ENCODE measurements around the gene YWHAQ. TPM values are rescaled to one million over a fixed set of nuclear protein-coding genes. Genes with fewer than 3 reads are reported as not detected.
"Not testable (repeated sequence)": the region's sequence is repeated elsewhere in the genome, so short reads cannot be mapped to it uniquely, and the experiment has no call there.

Gene YWHAQ
- total RNA-seq, 4 donors from 2014 or later, result 160 to 222 (median 168) TPM

GRCh38 chr2:9594366-9595054 lies 36.3 kb downstream of the YWHAQ start:
- DNase-seq (ENCODE audit: low spot score), result no peak
- ATAC-seq (ENCODE audit: low FRiP score), result peak; percentile 91
- no peak for TF ChIP-seq CTCF (IDR thresholded peaks at IDR 0.05)

- DNase-seq (ENCODE audit: low spot score) (no peak), ATAC-seq (ENCODE audit: low FRiP score) (no peak)
- no peak for TF ChIP-seq CTCF (IDR thresholded peaks at IDR 0.05)
These were observed 36.9 kb downstream of the YWHAQ start for GRCh38 chr2:9593925-9594324.

GRCh38 chr2:9592699-9593098 lies 38.1 kb downstream of the YWHAQ start:
- ATAC-seq (ENCODE audit: low FRiP score) (no peak), DNase-seq (ENCODE audit: low spot score) (no peak)
- TF ChIP-seq CTCF (IDR thresholded peaks at IDR 0.05), result no peak

- ATAC-seq (ENCODE audit: low FRiP score), result no peak
- no peak for TF ChIP-seq CTCF (IDR thresholded peaks at IDR 0.05)
- DNase-seq (ENCODE audit: low spot score), result no peak
These were observed 40.2 kb downstream of the YWHAQ start for GRCh38 chr2:9590641-9591040.

GRCh38 chr2:9586465-9586864 lies 44.3 kb downstream of the YWHAQ start:
- no peak for TF ChIP-seq CTCF (IDR thresholded peaks at IDR 0.05)
- DNase-seq (ENCODE audit: low spot score) (no peak), ATAC-seq (ENCODE audit: low FRiP score) (no peak)

GRCh38 chr2:9585486-9585885 lies 45.3 kb downstream of the YWHAQ start:
- TF ChIP-seq CTCF (IDR thresholded peaks at IDR 0.05), result no peak
- DNase-seq (ENCODE audit: low spot score) (no peak), ATAC-seq (ENCODE audit: low FRiP score) (no peak)

- DNase-seq (ENCODE audit: low spot score); ATAC-seq (ENCODE audit: low FRiP score): not testable (repeated sequence)
These were observed 45.9 kb downstream of the YWHAQ start for GRCh38 chr2:9584902-9585301.

All from omental fat pad (tissue), 4 donors.